Non-pigmented ciliary epithelial cell (primary cell): Measurements from ENCODE around the gene PRTFDC1.
A peak's percentile ranks its signal among the peaks of the same experiment; 100 is the strongest.
"Not testable (repeated sequence)": the region's sequence is repeated elsewhere in the genome, so short reads cannot be mapped to it uniquely, and the experiment has no call there.

ENCODE experiments used
- DNase-seq: peaks from one replicate; pipeline ENCODE4 v3.0.0-alpha.2; 2010; ENCODE audit warnings: low read depth

The PRTFDC1 gene

GRCh38 chr10:24843256-24843655 is 109.2 kb downstream of the PRTFDC1 start:
- no peak for DNase-seq

- DNase-seq: no peak
Measured at GRCh38 chr10:24842856-24843255, 109.5 kb downstream of the PRTFDC1 start.

- DNase-seq: no peak
Measured at GRCh38 chr10:24841530-24841929, 110.9 kb downstream of the PRTFDC1 start.

GRCh38 chr10:24840784-24841183 is 111.6 kb downstream of the PRTFDC1 start:
- no peak for DNase-seq

- DNase-seq: not testable (repeated sequence)
Measured at GRCh38 chr10:24837781-24838180, 114.6 kb downstream of the PRTFDC1 start.

- no peak for DNase-seq
Measured at GRCh38 chr10:24834869-24835268, 117.5 kb downstream of the PRTFDC1 start.

GRCh38 chr10:24826009-24826408 is 126.4 kb downstream of the PRTFDC1 start:
- DNase-seq: peak; percentile 35

- no peak for DNase-seq
Measured at GRCh38 chr10:24825551-24825950, 126.9 kb downstream of the PRTFDC1 start.

- no peak for DNase-seq
Measured at GRCh38 chr10:24824536-24824935, 127.9 kb downstream of the PRTFDC1 start.

- no peak for DNase-seq
Measured at GRCh38 chr10:24824124-24824523, 128.3 kb downstream of the PRTFDC1 start.

GRCh38 chr10:24822590-24822989 is 129.8 kb downstream of the PRTFDC1 start:
- DNase-seq: no peak

GRCh38 chr10:24821986-24822385 is 130.4 kb downstream of the PRTFDC1 start:
- no peak for DNase-seq

- DNase-seq: no peak
Measured at GRCh38 chr10:24816868-24817396, 135.5 kb downstream of the PRTFDC1 start.

- no peak for DNase-seq
Measured at GRCh38 chr10:24814568-24815313, 137.7 kb downstream of the PRTFDC1 start.

GRCh38 chr10:24813856-24814255 is 138.6 kb downstream of the PRTFDC1 start:
- no peak for DNase-seq

GRCh38 chr10:24806262-24806661 is 146.1 kb downstream of the PRTFDC1 start:
- no peak for DNase-seq

- DNase-seq: no peak
Measured at GRCh38 chr10:24804956-24805355, 147.4 kb downstream of the PRTFDC1 start.

- DNase-seq: no peak
Measured at GRCh38 chr10:24804392-24804791, 148.0 kb downstream of the PRTFDC1 start.

GRCh38 chr10:24802378-24802777 is 150.0 kb downstream of the PRTFDC1 start:
- DNase-seq: no peak

- DNase-seq: no peak
Measured at GRCh38 chr10:24800861-24801260, 151.5 kb downstream of the PRTFDC1 start.
